Measurements from ENCODE around the gene PRSS38.
"Not testable (repeated sequence)": the region's sequence is repeated elsewhere in the genome, so short reads cannot be mapped to it uniquely, and the experiment has no call there.

Gene PRSS38

DNA sequence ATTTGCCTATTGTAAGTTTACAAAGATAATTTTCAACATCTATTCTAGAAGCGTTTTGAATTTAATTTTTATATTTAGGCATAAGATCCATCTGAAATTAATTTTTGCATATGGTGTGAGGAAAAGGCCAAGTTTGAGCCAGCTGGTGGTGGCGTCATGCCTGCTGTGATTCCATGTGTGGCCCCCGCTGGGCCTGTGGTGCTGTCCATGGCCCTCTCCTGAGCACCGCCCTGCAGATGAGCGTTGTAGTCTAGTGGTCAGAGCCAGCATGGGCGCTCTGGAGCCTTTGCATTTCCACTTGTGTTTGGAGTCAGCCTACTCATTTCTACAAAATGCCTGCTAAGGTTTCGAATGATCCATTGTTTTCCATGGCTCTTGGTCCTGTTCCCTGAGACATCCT lies 22.7 kb downstream of the PRSS38 start:
- in situ Hi-C loops (cut with MboI; ENCODE audit: low sequenced_read_pairs): no loop called here

DNA sequence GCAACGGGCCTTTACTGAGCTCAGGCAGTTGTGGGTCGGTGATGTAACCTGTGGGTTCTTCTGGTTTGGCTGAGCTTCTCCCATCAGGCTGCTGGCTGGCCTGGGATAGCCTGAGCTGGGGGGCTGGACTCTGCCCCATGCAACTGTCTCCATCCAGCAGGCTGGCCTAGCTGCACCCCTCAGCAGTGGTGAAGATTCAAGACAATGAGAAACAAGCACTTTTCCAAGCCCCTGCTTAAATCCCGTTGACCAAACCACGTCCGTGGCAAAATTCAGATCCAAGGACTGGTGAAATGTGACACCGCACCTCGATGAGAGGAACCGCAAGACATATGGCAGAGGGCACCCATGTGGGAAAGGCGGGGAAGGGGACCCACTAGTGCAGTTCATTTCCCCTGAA lies 25.6 kb downstream of the PRSS38 start:
- in situ Hi-C loops (cut with MboI; ENCODE audit: low sequenced_read_pairs): no loop called here

- in situ Hi-C loops (cut with MboI; ENCODE audit: low sequenced_read_pairs): no loop called here
Measured at GRCh38 chr1:227844320-227845146, 29.1 kb downstream of the PRSS38 start.

- in situ Hi-C loops (cut with MboI; ENCODE audit: low sequenced_read_pairs): no loop called here
Measured at GRCh38 chr1:227845147-227845458, 29.6 kb downstream of the PRSS38 start.

DNA sequence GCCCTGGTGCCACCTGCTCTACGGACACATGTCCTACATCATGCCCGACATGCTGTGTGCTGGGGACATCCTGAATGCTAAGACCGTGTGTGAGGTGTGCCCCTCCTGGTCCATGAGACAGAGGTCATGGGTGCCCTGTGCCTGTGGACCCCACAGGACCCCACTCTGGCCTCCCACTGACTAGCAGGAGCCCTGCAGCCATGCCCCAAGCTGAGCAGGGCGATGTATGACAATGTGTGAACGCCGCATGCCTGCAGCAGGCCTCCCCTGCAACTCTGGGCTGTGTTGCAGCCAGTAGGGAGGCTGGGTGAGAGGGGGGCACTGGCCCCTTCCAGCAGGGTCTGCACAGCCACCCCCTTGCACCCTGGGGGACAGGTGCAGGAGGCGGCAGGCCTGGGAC lies 30.0 kb downstream of the PRSS38 start:
- in situ Hi-C loops (cut with MboI; ENCODE audit: low sequenced_read_pairs): no loop called here

- in situ Hi-C loops (cut with MboI; ENCODE audit: low sequenced_read_pairs): no loop called here
Measured at GRCh38 chr1:227846265-227846858, 30.9 kb downstream of the PRSS38 start.

- in situ Hi-C loops (cut with MboI; ENCODE audit: low sequenced_read_pairs): not testable (repeated sequence)
Measured at GRCh38 chr1:227847046-227847445, 31.6 kb downstream of the PRSS38 start.

- in situ Hi-C loops (cut with MboI; ENCODE audit: low sequenced_read_pairs): no loop called here
Measured at GRCh38 chr1:227848430-227848932, 33.0 kb downstream of the PRSS38 start.

DNA sequence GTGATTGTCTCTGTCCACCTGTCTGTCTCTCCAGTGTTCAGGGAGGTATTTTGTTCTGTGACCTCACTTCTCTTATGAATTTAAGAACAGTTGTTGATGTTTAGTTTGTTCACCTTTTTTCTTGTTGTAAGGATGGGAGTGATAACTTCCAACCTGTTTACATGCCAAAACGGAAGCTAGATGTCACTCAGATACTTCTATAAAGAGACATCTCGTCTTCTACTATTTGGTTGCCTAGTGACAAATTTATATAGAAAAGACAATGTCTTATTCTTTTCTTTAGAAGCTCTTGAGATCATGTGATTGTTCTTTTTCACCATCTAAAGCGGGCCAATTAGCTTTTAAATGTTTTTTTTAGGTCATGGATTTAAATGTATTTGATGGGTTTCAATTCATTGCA lies 33.8 kb downstream of the PRSS38 start:
- in situ Hi-C loops (cut with MboI; ENCODE audit: low sequenced_read_pairs): no loop called here

DNA sequence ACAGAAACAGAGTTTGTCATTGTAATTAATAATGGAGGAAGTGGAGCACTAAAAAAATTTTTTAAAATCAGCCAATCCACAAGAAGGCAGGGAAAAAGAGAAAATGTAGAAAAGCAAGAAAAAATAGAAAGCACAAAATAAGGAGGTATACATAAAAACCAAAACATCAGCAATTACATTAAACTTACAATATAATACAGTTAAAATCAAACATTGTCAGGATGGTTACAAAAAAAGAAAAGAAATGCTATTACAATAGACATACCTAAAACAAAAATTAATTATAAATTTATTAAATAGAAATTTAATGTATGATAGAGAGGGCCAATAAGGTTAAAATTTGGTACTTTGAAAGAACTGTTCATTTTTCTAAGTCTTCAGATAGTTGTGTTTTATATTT lies 38.7 kb downstream of the PRSS38 start:
- in situ Hi-C loops (cut with MboI; ENCODE audit: low sequenced_read_pairs): no loop called here

- in situ Hi-C loops (cut with MboI; ENCODE audit: low sequenced_read_pairs): no loop called here
Measured at GRCh38 chr1:227855687-227856086, 40.2 kb downstream of the PRSS38 start.

DNA sequence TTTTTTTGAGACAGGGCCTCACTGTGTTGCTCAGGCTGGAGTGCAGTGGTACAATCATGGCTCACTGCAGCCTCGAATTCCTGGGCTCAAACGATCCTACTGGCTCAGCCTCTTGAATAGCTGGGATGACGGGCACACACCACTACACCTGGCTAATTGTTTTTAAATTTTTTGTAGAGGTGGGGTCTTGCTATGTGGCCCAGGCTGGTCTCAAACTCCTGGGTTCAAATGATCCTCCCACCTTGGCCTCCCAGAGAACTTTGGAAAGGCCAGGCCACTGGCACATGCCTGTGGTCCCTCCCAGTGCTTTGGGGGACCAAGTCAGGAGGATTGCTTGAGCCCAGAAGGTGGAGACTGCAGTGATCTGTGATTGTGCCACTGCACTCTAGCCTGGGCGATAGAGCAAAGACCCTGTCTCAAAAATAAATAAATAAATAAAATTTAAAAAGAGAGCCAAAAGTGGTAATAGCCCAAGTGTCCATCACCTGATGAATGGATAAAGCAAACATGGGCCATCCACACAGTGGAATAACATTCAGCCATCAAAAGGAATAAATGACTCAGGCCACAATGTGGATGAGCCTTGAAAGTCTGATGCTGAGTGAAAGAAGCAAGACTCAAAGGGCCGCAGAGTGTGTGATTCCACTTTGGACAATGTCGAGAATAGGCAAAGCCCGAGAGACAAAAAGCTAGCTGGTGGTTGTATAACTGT lies 40.8 kb downstream of the PRSS38 start:
- in situ Hi-C loops (cut with MboI; ENCODE audit: low sequenced_read_pairs): no loop called here

DNA sequence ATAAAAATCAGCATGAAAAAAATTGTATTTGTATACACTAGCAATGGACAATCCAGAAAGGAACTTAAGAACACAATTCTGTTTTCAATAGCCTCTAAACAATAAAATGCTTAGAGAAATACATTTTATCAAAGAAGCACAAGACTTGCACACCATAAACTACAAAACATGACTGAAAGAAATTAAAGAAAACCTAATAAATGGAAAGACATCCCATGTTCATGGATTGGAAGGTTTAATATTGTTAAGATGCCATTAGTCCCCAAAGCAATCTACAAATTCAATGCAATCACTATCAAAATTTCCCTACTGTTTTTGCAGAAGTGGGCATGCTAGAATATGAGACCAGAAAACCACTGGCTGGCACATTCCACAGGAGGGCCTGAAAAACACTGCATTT lies 49.4 kb downstream of the PRSS38 start:
- in situ Hi-C loops (cut with MboI; ENCODE audit: low sequenced_read_pairs): no loop called here

GRCh38 chr1:227869279-227869842 lies 53.9 kb downstream of the PRSS38 start:
- in situ Hi-C loops (cut with MboI; ENCODE audit: low sequenced_read_pairs): no loop called here

- in situ Hi-C loops (cut with MboI; ENCODE audit: low sequenced_read_pairs): no loop called here
Measured at GRCh38 chr1:227869851-227870305, 54.4 kb downstream of the PRSS38 start.

DNA sequence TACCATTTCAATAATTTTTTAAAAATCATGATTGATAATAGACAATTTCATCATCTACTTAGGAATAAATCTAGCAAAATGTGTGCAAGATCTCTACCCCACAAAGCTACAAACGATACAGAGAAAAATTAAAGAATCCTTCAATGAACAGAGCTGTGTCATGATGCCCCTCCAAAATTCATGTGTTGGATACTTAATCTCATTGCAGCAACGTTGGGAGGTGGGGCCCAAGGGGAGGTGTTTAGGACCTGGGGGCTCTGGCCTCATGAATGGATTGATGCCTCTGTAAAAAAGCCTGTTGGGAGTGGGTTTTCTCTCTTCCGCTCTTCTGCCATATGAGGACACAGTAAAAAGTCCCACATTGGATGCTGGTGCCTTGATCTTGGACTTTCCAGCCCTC lies 54.9 kb downstream of the PRSS38 start:
- in situ Hi-C loops (cut with MboI; ENCODE audit: low sequenced_read_pairs): no loop called here

GRCh38 chr1:227871892-227872291 lies 56.4 kb downstream of the PRSS38 start:
- in situ Hi-C loops (cut with MboI; ENCODE audit: low sequenced_read_pairs): not testable (repeated sequence)

DNA sequence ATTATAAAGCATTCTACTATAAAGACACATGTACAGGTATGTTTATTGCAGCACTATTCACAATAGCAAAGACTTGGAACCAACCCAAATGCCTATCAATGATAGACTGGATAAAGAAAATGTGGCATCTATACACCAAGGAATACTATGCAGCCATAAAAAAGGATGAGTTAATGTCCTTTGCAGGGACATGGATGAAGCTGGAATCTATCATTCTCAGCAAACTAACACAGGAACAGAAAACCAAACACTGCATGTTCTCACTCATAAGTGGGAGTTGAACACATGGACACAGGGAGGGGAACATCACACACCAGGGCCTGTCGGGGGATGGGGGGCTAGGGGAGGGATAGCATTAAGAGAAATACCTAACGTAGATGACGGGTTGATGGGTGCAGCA lies 62.3 kb downstream of the PRSS38 start:
- in situ Hi-C loops (cut with MboI; ENCODE audit: low sequenced_read_pairs): not testable (repeated sequence)

DNA sequence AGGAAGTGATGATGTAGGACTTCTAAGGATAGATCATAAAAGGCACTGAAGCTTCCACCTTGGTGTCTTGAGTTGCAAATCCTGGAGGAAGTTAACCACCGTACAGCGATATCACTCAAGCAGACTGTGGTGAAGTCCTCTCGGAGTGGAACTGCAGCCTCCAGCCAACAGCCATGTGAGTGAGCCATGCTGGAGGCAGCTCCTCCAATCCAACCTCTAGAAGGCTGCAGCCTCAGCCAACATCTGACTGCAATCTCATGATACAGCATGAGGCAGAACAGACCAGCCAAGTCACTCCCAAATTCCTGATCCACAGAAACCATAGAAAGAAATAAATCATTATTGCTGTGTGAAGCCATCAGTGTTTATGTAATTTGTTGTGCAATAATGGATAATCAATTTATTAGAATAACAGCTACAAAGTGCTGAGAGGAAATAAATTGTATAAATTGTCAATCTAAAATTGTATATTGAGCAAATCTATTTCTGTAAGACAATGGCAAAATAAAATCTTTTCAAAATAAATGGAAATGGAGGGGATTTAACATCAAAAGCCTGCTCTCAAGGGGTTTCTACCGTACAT lies 65.0 kb downstream of the PRSS38 start:
- in situ Hi-C loops (cut with MboI; ENCODE audit: low sequenced_read_pairs): no loop called here

DNA sequence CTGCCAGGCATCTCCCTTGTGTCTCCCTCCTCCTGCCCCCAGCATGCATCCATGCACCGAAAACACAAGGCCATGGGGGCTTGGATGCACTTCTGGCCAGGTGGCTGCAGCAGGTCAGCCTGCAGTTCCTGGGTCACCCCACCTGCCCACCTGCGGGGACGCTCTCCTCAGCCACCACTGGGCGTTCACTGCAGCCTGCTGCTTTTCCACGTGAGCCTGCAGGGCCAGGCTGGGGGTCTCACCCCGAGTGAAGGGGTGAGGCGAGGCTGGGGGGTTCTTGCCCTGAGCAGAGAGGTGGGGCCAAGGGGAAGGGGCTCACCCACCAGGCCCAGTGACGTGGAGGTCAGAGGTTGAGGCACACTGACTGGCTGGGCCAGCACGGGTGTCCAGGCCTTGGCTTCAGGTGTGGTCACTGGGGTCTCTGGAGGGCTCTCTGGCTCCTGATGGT lies 67.6 kb downstream of the PRSS38 start:
- in situ Hi-C loops (cut with MboI; ENCODE audit: low sequenced_read_pairs): no loop called here

Measured in hTERT RPE-1 (cell line).